GOT3 (cell line): ENCODE results near the gene PARD3B.

Source experiments
- DNase-seq: peaks from one replicate; lab custom pipeline; 2025; ENCODE audit warnings: mixed read lengths; lab: John Stamatoyannopoulos, UW

Gene PARD3B

DNA sequence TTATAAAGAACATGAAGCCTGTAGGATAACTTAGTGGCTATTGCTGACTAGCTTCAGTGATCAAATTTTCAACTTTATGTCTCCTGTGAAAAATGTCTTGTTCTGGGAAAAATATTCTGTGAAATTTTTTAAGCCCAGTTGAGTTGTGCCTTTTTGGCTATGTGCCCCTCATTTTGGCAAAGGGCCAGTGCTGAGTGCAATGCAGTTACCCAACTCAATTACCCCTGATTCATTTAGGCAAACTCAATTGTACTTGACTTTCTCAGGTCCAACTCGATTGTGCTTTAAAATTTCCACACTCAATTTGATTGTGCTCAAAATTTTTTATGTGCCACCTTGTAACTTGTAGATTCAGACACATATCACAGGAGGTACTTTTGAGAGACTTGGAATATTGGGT is 588.3 kb downstream of the PARD3B start:
- DNase-seq = no peak

- no peak for DNase-seq
These were observed 593.5 kb downstream of the PARD3B start for GRCh38 chr2:205138735-205139134.

- DNase-seq = no peak
These were observed 594.7 kb downstream of the PARD3B start for GRCh38 chr2:205139822-205140463.

GRCh38 chr2:205141381-205141780 is 596.1 kb downstream of the PARD3B start:
- no peak for DNase-seq

DNA sequence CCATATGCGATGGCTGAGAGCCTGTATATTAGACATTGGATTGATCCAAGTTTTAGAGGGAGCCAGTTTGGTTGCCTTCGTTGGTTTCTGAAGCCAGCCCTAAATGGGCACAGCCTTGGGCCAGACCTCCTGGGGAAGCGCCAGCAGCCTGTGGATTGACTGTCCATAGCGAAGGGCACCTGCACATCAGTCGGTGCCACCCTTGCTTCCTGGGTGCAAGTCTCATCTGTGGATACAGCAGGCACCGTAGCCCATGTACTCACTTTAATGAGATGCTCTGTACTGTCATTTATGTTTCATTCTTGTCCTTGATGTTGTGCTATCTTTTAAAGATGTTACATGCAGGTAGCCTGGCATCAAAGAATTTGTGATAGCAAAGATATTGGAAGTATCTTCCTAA is 600.6 kb downstream of the PARD3B start:
- DNase-seq = no peak

GRCh38 chr2:205148755-205149154 is 603.5 kb downstream of the PARD3B start:
- no peak for DNase-seq

DNA sequence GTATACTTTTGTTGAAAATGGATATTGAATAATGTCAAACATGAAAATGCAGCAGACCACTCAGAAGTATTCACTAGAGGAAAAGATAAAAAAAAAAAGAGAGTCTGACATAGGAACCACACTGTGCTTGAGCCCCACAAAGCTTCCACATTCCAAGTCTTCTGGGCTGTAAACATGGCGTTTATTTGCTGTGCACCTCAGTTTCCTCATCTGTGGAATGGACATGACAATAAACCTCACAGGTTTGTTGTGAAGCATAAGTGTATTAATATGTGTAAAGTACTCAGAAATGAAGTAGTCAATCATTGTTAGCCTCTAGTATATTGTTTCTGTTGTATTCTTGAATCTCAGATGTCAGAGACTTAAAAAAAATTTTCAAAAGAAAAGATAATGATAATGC is 611.2 kb downstream of the PARD3B start:
- DNase-seq = no peak

DNA sequence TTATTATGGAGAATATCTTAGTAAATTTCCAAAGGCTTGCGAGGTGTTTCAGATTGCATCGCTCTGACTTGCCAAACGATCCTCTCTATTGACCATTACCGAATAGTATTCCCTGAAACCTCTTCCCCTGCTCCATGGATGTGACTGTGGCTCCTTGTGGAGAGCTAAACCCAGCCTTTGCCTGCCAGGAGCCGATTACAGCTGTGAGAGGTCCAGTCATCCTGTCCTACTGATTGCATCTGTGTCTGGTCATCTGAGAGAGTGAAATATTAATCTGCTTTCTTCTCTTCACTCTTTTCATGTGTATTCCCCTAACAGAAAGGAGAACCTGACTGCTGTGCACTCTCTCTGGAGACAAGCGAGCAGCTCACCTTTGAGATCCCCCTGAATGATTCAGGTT is 613.1 kb downstream of the PARD3B start:
- DNase-seq = no peak

GRCh38 chr2:205161156-205161839 is 616.0 kb downstream of the PARD3B start:
- no peak for DNase-seq

- DNase-seq = no peak
These were observed 621.5 kb downstream of the PARD3B start for GRCh38 chr2:205166745-205167144.

DNA sequence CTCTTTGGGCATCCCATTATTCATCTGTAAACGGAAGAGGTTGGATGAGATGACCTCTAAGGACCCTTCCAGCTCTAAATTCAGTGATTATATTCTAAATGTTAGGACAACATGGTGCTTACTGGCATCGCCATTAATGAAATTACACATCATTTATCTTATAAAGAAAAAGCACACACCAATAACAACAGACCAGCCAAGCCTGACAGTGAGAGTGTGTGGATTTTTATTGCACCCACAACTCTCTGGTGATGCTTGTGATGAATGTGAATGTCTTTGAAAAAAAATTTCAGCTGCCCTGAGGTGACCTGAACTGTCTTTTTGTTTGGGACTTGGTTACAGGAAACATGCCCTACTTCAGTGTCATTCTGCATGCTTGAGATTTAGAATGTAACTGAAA is 623.7 kb downstream of the PARD3B start:
- no peak for DNase-seq

- DNase-seq = no peak
These were observed 624.2 kb downstream of the PARD3B start for GRCh38 chr2:205169464-205169863.

- DNase-seq = no peak
These were observed 625.1 kb downstream of the PARD3B start for GRCh38 chr2:205170399-205170798.

DNA sequence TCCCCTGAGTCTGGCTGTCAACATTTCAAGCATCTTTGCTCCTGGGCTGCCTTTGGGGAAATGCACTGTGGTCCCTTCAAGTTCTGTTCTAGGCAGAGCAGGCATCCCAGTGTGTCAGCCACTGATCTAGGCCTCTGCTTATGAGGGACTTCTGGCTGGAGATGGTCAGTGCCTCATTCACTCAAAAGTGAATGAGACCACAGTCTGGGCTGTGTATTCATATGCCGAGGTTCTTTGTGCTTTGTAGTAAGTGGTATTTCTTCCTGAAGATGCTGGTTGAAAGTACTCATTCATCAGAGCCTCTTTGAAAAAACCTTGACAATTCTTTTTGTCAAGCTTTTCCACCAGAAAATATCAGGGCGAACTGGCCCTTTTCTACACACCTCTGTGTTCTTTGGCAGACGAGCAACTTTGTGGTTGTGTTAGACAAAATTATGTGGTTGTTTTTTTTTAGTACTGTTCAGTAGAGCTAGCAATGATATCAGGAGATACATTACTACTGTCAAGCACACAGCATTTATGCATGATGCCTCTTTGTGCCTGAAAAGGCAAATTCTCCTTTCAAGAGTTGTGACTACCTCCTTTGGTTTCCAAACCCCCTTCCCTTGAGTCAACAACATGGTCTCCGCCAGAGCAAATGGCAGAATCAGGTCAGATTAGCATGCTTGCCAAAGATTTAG is 626.1 kb downstream of the PARD3B start:
- DNase-seq = no peak

- no peak for DNase-seq
These were observed 630.6 kb downstream of the PARD3B start for GRCh38 chr2:205175831-205176230.

GRCh38 chr2:205176546-205176945 is 631.3 kb downstream of the PARD3B start:
- DNase-seq = no peak

GRCh38 chr2:205177546-205177945 is 632.3 kb downstream of the PARD3B start:
- no peak for DNase-seq

- no peak for DNase-seq
These were observed 635.5 kb downstream of the PARD3B start for GRCh38 chr2:205180730-205181129.

DNA sequence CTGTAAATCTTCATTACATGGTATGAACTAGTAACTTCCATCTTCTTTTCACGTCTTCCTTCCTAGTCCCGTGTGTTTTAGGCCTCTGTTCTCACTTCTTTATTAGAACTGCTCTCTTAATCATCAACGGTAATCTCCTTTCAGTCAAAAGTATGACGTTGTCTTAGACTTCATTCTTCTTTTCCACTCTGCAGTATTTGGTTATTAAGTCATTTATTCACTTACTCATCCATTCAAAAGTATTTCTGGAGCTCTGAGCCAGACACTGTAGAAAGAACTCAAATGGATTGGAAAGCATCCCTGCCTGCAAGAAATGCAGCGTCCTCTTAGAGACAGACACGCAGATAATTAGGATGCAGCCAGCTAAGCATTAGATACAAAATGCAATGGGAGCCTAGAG is 642.5 kb downstream of the PARD3B start:
- DNase-seq = no peak

DNA sequence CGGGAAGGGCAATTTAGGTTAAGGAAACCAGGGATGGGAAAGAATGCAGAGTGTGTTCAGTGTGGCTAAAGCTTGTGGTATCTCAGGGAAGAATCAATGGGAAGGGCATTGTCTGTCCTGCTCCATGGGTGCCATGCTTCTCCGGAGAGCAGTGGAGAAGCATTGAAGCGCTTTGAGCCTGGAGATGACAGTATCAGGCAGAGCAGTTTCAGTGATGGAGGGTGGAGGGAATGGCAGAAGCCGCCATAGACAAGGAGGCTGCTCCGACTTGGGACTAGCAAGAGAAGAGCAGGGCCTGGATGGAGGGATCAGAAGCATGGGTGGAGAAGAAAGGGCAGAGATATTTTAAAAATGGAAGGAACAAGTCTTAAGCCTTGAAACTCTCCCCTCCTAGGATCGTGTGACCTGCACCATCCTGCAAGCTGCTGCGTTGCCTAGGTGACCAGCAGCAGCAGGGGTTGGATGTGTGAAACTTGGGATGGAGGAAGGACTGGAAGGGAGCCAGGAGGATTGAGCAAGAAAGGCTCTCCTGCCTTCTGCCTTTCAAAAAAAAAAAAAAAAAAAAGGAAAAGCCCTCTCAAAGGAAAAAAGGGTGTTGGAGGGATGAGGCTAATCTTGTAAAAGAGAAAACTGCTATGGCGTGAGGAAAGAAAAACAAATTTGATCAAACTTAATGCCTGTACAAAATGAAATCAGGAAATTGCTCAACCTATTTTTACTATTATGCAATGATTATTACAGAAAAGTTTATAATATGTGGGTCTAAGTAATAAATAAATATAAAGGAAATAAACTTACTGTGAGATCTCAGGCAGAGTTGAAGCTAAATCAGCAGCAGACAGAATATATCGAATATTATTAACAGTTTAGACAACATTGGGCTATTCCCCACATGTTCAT is 643.2 kb downstream of the PARD3B start:
- DNase-seq = no peak

DNA sequence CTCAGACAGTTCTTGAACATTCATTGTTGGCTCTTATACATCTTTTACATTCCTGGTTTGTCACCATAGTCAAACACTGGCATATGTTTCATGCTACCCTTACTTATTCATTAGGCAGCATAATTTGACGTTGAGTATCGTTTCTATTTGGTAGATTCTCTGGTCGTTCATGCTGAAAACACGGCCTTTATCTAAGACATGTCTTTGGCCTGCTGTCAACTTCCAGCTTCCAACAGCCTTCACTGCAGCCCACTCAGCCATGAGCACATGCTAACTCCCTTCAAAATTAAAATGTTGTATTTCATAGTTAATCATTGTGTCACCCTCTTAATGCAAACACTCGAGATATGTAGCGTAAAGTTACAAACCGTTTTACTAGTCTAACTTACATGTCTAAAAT is 644.0 kb downstream of the PARD3B start:
- DNase-seq = no peak

DNA sequence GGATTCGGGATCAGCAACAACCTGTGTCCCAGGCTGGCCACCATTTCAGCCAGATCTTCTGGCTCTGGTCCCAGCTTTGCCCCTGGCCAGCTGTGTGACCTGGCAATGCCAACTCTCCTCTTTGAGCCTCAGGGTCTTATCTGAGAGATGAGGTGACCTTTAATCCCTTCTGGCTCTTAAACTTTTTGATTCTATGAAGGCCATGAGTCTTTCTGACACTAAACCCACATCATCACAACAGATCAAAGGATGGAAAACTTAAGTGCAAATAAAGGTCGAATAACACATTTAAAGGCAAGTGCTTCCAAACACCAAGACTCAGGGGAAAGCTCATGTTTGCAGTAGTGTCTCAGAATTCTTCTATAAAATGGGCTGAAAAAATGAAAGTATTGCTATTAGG is 645.3 kb downstream of the PARD3B start:
- no peak for DNase-seq
